OCI-LY7 (cell line): ENCODE results near the gene BLCAP.

Experiments used
- CTCF ChIP-seq: fragments of 200-600 bp; sonication (generic); conservative IDR thresholded peaks from 2 replicates; pipeline ENCODE4 v1.5.1; 2014; ENCODE audit warnings: mild to moderate bottlenecking, antibody characterized with exemption, low read length, moderate library complexity, mixed read lengths
- EZH2phosphoT487 ChIP-seq: fragments of 200-600 bp; sonication (generic); IDR thresholded peaks from 2 replicates; pipeline ENCODE4 v1.6.1; 2018; ENCODE audit warnings: low read depth, borderline replicate concordance, mild to moderate bottlenecking, mixed run types, antibody characterized with exemption, low read length, moderate library complexity, mixed read lengths

GRCh38 chr20:37477041-37477440, 50.6 kb downstream of the BLCAP start:
- TF ChIP-seq CTCF = no peak
- TF ChIP-seq EZH2phosphoT487 = no peak
